HG03064 (cell line): ENCODE data around the gene PCDHA2.
"Not testable (repeated sequence)": the region's sequence is repeated elsewhere in the genome, so short reads cannot be mapped to it uniquely, and the experiment has no call there.

ENCODE experiments used
- ATAC-seq: cut with Tn5 transposase; IDR thresholded peaks from one replicate; pipeline ENCODE4 v1.9.1; 2021; ENCODE audit warnings: low read depth; ENCODE audit not compliant: unreplicated experiment

The PCDHA2 gene

DNA sequence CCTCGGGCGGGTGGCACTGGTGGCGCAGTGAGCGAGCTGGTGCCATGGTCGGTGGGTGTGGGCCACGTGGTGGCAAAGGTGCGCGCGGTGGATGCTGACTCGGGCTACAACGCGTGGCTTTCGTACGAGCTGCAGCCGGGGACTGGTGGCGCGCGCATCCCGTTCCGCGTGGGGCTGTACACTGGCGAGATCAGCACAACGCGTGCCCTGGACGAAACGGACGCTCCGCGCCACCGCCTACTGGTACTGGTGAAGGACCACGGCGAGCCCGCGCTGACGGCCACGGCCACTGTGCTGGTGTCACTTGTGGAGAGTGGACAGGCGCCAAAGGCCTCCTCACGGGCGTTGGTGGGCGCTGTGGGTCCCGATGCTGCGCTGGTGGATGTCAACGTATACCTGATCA lies 14.2 kb downstream of the PCDHA2 start:
- ATAC-seq, result no peak

DNA sequence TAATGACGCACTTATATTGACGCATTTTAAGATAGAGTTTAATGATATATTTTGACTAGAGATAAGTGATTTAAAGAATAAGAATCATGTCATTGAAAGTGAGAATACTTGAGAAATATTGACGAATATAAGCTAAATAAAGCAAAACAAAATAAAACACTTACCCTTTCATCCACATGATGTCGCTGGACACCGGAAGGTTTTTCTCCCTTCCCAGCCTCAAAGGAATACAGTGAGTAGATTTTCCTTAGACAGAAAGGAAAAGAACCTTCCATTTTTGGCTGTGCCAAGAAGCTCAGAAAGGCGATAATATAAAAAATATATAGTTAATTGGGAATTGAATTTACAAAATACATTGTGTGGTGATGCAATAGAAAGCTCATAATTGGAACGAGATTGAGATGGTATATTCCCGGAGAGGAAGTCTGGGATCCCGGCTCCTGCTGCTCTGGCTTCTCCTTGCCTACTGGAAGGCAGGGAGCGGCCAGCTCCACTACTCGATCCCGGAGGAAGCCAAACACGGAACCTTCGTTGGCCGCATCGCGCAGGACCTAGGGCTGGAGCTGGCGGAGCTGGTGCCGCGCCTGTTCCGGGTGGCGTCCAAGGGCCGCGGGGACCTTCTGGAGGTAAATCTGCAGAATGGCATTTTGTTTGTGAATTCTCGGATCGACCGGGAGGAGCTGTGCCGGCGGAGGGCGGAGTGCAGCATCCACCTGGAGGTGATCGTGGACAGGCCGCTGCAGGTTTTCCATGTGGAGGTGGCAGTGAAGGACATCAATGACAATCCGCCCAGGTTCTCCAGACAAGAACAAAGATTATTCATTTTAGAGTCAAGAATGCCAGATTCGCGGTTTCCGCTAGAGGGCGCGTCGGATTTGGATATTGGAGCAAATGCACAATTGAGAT lies 27.0 kb downstream of the PCDHA2 start, which contains the start of gene PCDHA5:
PCDHA5 (plus strand) TSS at position 239 of the 906 bp plus-strand sequence.
- no peak for ATAC-seq

DNA sequence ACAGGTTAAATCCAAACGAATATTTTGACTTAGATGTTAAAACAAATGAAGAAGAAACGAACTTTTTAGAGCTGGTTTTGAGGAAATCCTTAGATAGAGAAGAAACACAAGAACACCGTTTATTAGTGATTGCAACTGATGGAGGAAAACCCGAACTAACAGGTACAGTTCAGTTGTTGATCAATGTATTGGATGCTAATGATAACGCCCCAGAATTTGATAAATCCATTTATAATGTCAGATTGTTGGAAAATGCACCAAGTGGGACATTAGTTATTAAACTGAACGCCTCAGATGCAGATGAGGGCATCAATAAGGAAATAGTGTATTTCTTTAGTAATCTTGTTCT lies 27.6 kb downstream of the PCDHA2 start:
- no peak for ATAC-seq

DNA sequence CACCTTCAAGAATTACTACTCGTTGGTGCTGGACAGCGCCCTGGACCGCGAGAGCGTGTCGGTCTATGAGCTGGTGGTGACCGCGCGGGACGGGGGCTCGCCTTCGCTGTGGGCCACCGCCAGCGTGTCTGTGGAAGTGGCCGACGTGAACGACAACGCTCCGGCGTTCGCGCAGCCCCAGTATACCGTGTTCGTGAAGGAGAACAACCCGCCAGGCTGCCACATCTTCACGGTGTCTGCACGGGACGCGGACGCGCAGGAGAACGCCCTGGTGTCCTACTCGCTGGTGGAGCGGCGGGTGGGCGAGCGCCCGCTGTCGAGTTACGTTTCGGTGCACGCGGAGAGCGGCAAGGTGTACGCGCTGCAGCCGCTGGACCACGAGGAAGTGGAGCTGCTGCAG lies 28.3 kb downstream of the PCDHA2 start:
- not testable (repeated sequence) for ATAC-seq

DNA sequence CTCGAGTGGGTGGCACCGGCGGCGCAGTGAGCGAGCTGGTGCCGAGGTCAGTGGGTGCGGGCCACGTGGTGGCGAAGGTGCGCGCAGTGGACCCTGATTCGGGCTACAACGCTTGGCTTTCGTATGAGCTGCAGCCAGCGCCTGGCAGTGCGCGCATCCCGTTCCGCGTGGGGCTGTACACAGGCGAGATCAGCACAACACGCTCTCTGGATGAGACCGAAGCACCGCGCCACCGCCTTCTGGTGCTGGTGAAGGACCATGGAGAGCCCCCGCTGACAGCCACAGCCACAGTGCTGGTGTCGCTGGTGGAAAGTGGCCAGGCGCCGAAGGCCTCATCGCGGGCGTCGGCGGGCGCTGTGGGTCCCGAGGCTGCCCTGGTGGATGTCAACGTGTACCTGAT lies 28.8 kb downstream of the PCDHA2 start:
- no peak for ATAC-seq

DNA sequence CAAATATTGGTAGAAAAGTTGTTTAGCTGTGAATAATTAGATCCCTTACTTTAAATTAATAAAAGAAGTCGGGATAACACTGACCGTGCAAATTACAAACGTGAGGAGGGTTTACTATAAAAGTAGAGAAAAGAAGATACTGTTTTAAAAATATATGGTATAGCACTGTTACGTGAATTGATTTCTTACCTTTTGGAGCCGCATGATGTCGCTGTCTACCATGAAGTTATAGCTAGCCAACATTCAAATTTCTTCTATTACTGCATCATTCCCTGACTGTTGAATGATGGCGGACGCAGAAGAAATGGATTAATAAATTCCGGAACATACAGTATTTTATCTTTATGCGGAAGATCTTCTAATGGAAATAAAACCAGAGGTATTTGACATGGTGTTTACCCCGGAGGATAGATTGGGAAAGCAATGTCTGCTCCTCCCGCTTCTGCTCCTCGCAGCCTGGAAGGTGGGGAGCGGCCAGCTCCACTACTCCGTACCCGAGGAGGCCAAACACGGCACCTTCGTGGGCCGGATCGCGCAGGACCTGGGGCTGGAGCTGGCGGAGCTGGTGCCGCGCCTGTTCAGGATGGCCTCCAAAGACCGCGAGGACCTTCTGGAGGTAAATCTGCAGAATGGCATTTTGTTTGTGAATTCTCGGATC lies 33.2 kb downstream of the PCDHA2 start, which contains the start of gene PCDHA6:
PCDHA6 (plus strand) TSS at position 257 of the 658 bp plus-strand sequence; CDS start at position 389, 132 bp downstream.
- no peak for ATAC-seq

DNA sequence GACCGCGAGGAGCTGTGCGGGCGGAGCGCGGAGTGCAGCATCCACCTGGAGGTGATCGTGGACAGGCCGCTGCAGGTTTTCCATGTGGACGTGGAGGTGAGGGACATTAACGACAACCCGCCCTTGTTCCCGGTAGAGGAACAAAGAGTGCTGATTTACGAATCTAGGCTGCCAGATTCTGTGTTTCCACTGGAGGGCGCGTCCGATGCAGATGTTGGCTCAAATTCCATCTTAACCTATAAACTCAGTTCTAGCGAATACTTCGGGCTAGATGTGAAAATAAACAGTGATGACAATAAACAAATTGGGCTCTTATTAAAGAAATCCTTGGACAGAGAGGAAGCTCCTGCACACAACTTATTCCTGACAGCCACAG lies 33.7 kb downstream of the PCDHA2 start:
- ATAC-seq, result no peak

DNA sequence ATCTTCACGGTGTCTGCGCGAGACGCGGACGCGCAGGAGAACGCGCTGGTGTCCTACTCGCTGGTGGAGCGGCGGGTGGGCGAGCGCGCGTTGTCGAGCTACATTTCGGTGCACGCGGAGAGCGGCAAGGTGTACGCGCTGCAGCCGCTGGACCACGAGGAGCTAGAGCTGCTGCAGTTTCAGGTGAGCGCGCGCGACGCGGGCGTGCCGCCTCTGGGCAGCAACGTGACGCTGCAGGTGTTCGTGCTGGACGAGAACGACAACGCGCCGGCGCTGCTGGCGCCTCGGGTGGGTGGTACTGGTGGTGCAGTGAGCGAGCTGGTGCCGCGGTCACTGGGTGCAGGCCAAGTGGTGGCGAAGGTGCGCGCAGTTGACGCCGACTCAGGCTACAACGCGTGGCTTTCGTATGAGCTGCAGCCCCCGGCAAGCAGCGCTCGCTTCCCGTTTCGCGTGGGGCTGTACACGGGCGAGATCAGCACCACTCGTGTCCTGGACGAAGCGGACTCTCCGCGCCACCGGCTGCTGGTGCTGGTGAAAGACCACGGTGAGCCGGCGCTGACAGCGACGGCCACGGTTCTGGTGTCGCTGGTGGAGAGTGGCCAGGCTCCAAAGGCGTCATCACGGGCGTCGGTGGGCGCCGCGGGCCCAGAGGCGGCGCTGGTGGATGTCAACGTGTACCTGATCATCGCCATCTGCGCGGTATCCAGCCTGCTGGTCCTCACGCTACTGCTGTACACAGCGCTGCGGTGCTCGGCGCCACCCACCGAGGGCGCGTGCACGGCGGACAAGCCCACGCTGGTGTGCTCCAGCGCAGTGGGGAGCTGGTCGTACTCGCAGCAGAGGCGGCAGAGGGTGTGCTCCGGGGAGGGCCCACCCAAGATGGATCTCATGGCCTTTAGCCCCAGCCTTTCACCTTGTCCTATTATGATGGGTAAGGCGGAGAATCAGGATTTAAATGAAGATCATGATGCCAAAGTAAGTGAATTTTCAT lies 35.2 kb downstream of the PCDHA2 start:
- ATAC-seq, result not testable (repeated sequence)

DNA sequence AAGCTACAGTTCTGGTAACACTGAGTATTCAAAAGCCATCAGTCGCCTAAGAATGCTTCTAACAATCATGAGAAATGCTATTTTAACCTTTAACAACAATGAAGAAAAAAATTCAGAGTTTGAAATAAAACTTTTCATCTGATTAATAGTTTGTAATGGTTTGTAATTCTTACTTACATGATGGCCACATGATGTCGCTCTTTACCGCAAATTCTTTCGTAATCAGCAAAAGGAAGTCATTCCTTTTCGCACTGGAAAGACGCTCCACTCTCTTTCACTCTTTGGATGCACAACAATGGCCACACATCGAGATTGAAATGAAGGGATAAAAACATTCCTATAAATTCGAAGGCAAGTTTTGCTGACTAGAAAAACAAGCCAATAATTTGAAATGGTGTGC lies 39.3 kb downstream of the PCDHA2 start, which contains the start of gene PCDHA7:
PCDHA7 (plus strand) TSS at position 277 of the 400 bp plus-strand sequence; CDS start at position 392, 115 bp downstream.
- ATAC-seq, result no peak

DNA sequence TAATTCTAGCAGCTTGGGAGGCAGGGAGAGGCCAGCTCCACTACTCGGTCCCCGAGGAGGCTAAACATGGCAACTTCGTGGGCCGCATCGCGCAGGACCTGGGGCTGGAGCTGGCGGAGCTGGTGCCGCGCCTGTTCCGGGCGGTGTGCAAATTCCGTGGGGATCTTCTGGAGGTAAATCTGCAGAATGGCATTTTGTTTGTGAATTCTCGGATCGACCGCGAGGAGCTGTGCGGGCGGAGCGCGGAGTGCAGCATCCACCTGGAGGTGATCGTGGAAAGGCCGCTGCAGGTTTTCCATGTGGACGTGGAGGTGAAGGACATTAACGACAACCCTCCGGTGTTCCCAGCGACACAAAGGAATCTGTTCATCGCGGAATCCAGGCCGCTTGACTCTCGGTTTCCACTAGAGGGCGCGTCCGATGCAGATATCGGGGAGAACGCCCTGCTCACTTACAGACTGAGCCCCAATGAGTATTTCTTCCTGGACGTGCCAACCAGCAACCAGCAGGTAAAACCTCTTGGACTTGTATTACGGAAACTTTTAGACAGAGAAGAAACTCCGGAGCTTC lies 39.9 kb downstream of the PCDHA2 start:
- ATAC-seq, result not testable (repeated sequence)

DNA sequence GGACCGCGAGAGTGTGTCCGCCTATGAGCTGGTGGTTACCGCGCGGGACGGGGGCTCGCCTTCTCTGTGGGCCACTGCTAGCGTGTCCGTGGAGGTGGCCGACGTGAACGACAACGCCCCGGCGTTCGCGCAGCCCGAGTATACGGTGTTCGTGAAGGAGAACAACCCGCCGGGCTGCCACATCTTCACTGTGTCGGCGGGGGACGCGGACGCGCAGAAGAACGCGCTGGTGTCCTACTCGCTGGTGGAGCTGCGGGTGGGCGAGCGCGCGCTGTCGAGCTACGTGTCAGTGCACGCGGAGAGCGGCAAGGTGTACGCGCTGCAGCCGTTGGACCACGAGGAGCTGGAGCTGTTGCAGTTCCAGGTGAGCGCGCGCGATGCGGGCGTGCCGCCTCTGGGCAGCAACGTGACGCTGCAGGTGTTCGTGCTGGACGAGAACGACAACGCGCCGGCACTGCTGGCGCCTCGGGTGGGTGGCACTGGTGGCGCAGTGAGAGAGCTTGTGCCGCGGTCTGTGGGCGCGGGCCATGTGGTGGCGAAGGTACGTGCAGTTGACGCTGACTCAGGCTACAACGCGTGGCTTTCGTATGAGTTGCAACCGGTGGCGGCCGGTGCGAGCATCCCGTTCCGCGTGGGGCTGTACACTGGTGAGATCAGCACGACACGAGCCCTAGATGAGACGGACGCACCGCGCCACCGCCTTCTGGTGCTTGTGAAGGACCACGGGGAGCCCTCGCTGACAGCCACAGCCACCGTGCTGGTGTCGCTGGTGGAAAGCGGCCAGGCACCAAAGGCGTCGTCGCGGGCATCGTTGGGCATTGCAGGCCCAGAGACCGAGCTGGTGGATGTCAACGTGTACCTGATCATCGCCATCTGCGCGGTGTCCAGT lies 41.2 kb downstream of the PCDHA2 start:
- ATAC-seq, result no peak

DNA sequence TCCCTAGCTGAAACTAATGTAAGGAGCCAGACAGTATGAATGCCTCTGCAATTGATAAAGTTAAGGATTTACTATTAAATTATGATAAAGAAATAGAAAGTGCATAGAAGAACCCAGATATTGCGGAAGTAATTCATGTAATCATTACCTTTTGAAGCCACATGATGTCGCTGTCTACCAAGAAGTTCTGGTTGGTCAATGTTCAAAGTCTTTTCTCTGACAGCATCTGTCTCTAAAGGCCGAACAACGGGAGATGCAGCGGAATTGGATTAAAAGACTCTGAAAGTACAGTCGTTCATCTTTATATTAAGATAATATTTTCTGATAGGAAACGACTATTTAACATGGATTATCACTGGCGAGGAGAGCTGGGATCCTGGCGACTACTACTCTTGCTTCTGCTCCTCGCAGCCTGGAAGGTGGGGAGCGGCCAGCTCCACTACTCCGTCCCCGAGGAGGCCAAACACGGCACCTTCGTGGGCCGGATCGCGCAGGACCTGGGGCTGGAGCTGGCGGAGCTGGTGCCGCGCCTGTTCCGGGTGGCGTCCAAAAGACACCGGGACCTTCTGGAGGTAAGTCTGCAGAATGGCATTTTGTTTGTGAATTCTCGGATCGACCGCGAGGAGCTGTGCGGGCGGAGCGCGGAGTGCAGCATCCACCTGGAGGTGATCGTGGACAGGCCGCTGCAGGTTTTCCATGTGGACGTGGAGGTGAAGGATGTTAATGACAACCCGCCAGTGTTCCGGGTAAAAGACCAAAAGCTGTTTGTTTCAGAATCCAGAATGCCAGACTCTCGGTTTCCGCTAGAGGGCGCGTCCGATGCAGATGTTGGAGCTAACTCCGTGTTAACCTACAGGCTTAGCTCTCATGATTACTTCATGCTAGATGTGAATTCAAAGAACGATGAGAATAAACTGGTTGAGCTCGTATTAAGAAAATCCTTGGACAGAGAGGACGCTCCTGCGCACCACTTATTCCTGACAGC lies 46.6 kb downstream of the PCDHA2 start, which contains the start of gene PCDHA8:
PCDHA8 (plus strand) TSS at position 210 of the 985 bp plus-strand sequence; CDS start at position 345, 135 bp downstream.
- no peak for ATAC-seq

DNA sequence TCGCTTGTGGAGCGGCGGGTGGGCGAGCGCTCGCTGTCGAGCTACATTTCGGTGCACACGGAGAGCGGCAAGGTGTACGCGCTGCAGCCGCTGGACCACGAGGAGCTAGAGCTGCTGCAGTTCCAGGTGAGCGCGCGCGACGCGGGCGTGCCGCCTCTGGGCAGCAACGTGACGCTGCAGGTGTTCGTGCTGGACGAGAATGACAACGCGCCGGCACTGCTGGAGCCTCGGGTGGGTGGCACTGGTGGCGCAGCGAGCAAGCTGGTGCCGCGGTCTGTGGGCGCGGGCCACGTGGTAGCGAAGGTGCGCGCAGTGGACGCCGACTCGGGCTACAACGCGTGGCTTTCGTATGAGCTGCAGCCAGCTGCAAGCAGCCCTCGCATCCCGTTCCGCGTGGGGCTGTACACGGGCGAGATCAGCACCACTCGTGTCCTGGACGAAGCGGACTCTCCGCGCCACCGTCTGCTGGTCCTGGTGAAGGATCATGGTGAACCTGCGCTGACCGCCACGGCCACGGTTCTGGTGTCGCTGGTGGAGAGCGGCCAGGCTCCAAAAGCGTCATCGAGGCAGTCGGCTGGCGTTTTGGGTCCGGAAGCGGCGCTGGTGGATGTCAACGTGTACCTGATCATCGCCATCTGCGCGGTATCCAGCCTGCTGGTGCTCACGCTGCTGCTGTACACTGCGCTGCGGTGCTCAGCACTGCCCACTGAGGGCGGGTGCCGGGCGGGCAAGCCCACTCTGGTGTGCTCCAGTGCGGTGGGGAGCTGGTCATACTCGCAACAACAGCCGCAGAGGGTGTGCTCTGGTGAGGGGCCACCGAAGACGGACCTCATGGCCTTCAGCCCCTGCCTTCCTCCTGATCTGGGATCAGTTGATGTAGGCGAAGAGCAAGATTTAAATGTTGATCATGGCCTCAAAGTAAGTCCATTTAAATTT lies 48.4 kb downstream of the PCDHA2 start:
- no peak for ATAC-seq
